SW 1271 (cell line): ENCODE data around the gene PRKCA.

ENCODE experiments used
- DNase-seq, 2 experiments: peaks; one replicate each; lab custom pipeline; 2025; lab: John Stamatoyannopoulos, UW

Gene PRKCA

GRCh38 chr17:66839616-66840015 is 537.2 kb downstream of the PRKCA start:
- no peak for DNase-seq

GRCh38 chr17:66840061-66840460 is 537.6 kb downstream of the PRKCA start:
- DNase-seq: no peak

GRCh38 chr17:66841328-66841727 is 538.9 kb downstream of the PRKCA start:
- no peak for DNase-seq

DNA sequence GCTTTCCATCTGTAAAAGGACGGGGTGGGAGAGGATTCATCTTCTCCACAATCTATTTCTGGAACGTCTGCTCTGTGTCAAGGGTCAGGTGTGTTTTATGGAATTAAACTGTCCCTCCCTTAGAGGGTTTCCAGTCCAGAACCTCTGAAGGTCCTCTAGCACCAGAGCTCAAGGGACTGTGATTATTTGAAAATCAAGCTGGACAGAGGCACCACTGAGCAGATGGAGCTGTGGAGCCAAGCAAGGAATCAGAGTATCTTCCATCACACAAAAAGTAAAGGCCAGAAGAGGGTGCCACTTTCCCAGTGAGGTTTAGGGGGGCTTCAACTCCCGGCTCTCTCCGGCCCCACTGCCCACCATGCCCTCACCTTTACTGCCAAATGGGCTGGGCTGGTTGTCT is 539.3 kb downstream of the PRKCA start:
- no peak for DNase-seq

DNA sequence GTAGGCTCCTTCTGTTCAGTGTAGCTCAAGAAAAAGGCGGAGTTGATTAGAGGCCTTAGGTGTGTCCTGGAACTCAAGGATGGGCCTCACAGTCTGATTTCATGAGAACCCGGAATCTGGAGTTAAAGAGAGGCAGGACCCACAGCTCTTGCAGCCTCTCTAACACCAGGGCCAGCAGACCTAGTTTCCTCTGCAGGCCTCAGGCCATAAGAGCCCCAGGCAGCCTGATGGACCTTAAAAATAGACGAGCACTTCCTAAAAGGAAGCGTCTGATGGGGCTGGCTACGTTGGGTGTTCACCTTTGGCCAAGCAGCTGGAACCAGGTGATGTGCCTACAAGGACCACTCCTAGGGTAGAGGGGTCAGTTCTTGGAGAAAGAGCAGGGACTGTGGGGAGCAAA is 540.1 kb downstream of the PRKCA start:
- DNase-seq: no peak

GRCh38 chr17:66842959-66843358 is 540.5 kb downstream of the PRKCA start:
- DNase-seq: no peak

- no peak for DNase-seq
Observed at GRCh38 chr17:66843627-66844026, 541.2 kb downstream of the PRKCA start.

DNA sequence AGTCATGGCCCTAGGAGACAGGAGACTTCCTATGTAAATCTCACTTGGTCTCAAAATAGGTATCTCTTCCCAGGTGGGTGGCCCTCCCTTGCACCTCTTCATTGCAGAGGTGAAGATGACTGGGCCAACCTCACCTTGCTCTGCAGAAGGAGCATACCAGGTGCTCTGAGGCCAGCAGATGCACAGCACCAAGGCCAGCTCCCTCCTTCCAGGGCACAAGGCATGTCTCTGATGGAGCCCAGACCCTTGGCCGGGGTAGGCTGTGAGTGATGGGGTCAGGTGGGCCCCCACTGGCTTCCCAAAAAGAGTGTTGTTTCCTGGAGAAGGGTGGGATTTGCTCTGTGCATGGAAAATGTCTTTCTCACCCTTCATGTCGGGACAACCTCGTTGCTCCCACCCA is 545.3 kb downstream of the PRKCA start:
- DNase-seq: no peak

DNA sequence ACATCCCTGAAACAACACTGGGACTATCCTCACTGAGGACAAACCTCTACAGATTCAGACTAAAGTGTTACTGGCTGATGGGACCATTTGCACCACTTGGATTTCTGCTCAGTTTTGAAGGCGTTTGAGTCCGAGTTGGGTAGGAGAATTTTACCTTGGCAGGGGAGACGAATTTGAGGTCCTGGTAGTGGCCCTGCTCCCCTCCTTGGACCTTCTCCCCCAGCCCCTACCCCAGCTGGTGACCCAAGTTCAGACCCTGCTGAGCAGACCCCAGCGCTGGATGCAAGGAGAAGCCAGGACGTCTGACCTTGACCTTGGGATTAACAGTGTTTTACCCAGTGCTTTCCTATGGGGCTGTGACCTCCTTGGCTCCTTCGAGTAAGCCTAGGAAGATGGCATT is 546.1 kb downstream of the PRKCA start:
- no peak for DNase-seq

DNA sequence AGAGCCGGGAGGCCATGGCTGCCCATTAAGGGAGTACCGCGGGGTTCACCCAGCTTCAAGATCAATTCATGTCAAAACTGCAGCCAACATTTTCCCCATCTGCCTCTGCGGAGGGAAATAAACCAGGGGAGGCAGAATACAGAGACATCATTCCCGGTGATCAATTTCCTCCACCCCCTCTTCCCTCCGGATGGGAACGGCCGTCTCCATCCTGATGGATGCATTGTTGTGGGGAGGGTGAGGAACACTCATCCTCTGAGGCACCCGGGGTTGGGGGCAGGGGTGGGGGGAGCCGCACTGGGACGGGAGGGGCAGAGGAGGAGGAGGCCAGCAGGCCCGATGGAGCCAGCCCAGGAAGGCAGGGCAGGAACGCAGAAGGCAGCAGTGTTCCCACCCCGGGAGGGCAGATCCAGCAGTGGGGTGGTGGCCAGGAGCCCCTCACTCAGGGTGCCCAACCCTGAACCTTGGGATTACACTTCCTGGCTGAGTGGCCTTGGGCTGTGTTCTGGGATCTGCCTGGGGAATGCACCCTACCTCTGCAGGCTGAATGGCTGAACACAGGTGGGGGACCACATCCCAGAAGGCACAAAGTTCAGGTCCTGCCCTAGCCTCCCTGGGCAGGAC is 546.7 kb downstream of the PRKCA start:
- no peak for DNase-seq

DNA sequence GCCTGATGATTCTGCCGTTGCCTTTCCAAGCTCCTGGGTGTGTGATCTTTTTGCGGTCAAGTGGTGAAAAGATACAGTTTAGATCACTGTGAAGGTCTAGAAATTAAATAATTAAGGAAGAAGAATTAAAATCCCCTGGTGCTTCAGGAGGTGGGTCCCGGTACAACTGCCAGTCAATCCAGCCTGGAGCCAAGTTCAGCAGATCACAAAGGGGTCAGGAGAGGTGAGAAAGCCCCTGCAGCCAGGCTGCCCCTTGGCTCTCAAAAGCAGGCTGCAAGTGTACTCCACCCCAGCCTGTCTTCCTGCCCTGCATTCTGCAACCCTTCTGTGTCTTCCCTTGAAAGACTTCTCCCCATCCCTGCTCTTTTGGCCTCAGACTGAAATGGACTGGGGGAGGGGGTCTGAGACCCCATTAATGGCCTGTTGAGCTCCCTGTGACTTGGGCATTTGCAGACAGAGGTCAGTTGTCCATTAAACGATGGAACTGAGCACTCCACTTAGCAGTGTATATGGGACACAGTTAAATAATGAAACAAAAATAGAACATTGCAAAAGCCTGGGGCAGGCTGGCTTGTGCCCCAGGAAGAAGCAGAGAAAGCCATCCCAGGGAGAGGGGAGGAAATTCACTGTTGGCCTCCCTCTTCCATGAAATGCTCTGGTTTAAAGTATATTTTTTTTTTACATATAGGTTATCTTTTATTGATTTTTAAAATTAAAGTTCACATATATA is 547.6 kb downstream of the PRKCA start:
- DNase-seq: no peak

GRCh38 chr17:66850692-66851091 is 548.3 kb downstream of the PRKCA start:
- DNase-seq: no peak

- DNase-seq: no peak
Observed at GRCh38 chr17:66855204-66855603, 552.8 kb downstream of the PRKCA start.

- DNase-seq: no peak
Observed at GRCh38 chr17:66858226-66859083, 556.0 kb downstream of the PRKCA start.

- DNase-seq: no peak
Observed at GRCh38 chr17:66859353-66859752, 556.9 kb downstream of the PRKCA start.

DNA sequence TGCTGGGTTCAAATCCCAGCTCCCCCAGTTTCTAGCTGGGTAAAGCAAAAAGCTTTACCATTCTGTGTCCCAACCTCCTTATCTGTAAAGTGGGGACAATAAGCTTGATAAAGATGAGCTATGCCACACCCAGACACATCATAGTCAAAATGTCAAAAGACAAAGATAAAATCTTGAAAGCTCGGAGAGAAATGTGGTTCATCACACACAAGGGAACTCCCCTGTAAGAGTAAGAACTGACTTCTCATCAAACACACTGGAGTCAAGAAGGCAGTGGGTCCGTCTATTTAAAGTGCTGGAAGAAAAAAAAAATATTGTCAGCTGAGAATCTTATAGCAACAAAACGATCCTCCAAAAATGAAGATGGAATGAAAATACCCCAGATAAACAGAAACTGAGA is 557.8 kb downstream of the PRKCA start:
- DNase-seq: no peak
